Stimulated activated effector memory CD8-positive, alpha-beta T cell treated with anti-CD3 and anti-CD28 coated beads, Interleukin-12 subunit alpha, Interleukin-12 subunit beta, amount 100 ng/mL, for 72 hours (primary cell): ENCODE results near the gene ZC3H12C.

ENCODE experiments used
- ATAC-seq: fragments of 150-1000 bp; cut with Tn5 transposase; 2 replicates; pipeline ENCODE4 v1.10.0; 2021
- DNase-seq, 2 donors: peaks; one replicate each; pipeline ENCODE4 v3.0.0; 2021 to 2022; ENCODE audit warnings: low spot score in 2 of 2
- H3K27ac Mint-ChIP-seq: one replicate; pipeline ENCODE4 v1.8.0; 2022; ENCODE audit warnings: mild to moderate bottlenecking, mixed read lengths
- H3K36me3 Mint-ChIP-seq: one replicate; pipeline ENCODE4 v1.8.0; 2022; ENCODE audit warnings: mild to moderate bottlenecking, mixed read lengths
- H3K4me1 Mint-ChIP-seq: one replicate; pipeline ENCODE4 v1.8.0; 2022; ENCODE audit warnings: mixed read lengths
- H3K4me3 Mint-ChIP-seq: one replicate; pipeline ENCODE4 v1.8.0; 2022; ENCODE audit warnings: mild to moderate bottlenecking, mixed read lengths
- H3K9me3 Mint-ChIP-seq: one replicate; pipeline ENCODE4 v1.8.0; 2022; ENCODE audit warnings: mixed read lengths

The ZC3H12C gene

DNA sequence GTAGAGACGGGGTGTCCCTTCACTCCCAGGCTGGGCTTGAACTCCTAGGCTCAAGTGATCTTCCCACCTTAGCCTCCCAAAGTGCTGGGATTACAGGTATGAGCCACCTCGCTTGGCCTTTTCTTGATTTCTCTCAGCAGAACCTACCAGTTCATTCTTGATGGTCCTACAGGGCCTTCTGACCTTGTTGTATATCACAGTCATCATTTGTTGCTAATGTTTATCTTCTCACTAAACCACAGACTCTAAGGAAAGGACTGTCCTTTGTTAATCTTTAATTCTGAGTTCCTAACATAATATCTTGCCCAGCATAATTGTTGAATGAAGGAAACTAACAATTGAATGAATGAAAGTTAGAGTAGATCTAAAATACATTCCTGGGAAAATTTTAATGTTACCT lies 22.0 kb upstream of the ZC3H12C start:
- no peak for DNase-seq
- no peak for ATAC-seq
- no peak overlapping the region for H3K4me3 Mint-ChIP-seq

GRCh38 chr11:110072930-110073329 lies 20.3 kb upstream of the ZC3H12C start:
- Mint-ChIP-seq H3K4me1 (peaks cover 15% of the 10 kb centered on the region), H3K4me3 (no peak overlapping the region), H3K27ac (no peak overlapping the region), H3K9me3 (no peaks in the 10 kb centered on the region), H3K36me3 (no peaks in the 10 kb centered on the region)
- ATAC-seq (no peak), DNase-seq (no peak)

More for the DNA sequence above, 22.0 kb upstream of the ZC3H12C start:
- Mint-ChIP-seq H3K27ac (no peak overlapping the region), H3K9me3 (no peaks in the 10 kb centered on the region), H3K36me3 (no peaks in the 10 kb centered on the region), H3K4me1 (peaks cover 1% of the 10 kb centered on the region)

GRCh38 chr11:110074499-110074898 lies 18.7 kb upstream of the ZC3H12C start:
- DNase-seq, result no peak
- no peaks in the 10 kb centered on the region for H3K36me3 Mint-ChIP-seq
- no peak overlapping the region for H3K4me3 Mint-ChIP-seq
- H3K9me3 Mint-ChIP-seq, result no peaks in the 10 kb centered on the region
- no peak for ATAC-seq
- no peak overlapping the region for H3K27ac Mint-ChIP-seq
- peaks cover 18% of the 10 kb centered on the region for H3K4me1 Mint-ChIP-seq

DNA sequence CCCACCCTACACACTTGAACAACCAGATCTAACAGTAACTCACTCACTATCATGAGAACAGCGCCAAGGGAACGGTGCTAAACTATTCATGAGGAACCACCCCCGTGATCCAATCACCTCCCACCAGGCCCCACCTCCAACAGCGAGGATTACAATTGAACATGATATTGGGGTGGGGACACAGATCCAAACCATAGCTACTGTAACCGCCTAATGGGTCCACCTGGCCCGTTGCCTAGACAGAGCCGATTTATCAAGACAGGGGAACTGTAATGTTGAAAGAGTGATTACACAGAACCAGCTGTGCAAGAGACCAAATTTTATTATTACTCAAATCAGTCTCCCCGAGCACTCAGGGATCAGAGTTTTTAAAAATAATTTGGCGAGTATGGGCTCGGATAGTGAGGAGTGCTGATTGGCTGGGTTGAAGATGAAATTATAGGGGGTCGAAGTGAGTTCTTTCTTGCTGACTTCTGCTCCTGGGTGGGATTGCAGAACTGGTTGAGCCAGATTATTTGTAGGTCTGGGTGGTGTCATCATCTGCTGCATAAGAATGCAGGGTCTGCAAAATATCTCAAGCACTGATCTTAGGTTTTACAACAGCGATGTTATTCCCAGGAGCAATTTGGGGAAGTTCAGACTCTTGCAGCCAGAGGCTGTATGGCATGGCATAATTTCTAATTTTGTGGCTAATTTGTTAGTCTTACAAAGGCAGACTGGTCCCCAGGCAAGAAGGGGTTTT lies 17.9 kb upstream of the ZC3H12C start:
- ATAC-seq (no peak), DNase-seq (no peak)
- no peak overlapping the region for H3K4me3 Mint-ChIP-seq
- H3K27ac Mint-ChIP-seq, result no peak overlapping the region
- no peaks in the 10 kb centered on the region for H3K36me3 Mint-ChIP-seq
- H3K9me3 Mint-ChIP-seq, result no peaks in the 10 kb centered on the region
- peaks cover 18% of the 10 kb centered on the region for H3K4me1 Mint-ChIP-seq

GRCh38 chr11:110075847-110076208 lies 17.4 kb upstream of the ZC3H12C start:
- DNase-seq (no peak), ATAC-seq (no peak)
- Mint-ChIP-seq H3K4me1 (peaks cover 18% of the 10 kb centered on the region), H3K9me3 (no peaks in the 10 kb centered on the region), H3K4me3 (no peak overlapping the region), H3K27ac (no peak overlapping the region), H3K36me3 (no peaks in the 10 kb centered on the region)

- Mint-ChIP-seq H3K4me3 (no peak overlapping the region), H3K4me1 (peaks cover 23% of the 10 kb centered on the region), H3K36me3 (no peaks in the 10 kb centered on the region), H3K27ac (no peak overlapping the region), H3K9me3 (no peaks in the 10 kb centered on the region)
- DNase-seq, result no peak
- ATAC-seq, result no peak
These were observed 16.7 kb upstream of the ZC3H12C start for GRCh38 chr11:110076371-110076965.

- no peak for DNase-seq
- ATAC-seq, result peak; percentile 57
- Mint-ChIP-seq H3K4me3 (peak overlapping the region; percentile 39), H3K27ac (peak overlapping the region; percentile 88), H3K36me3 (no peaks in the 10 kb centered on the region), H3K4me1 (peaks cover 29% of the 10 kb centered on the region), H3K9me3 (peaks cover 2% of the 10 kb centered on the region)
These were observed 15.8 kb upstream of the ZC3H12C start for GRCh38 chr11:110077346-110077745.

- peak overlapping the region; percentile 39 for H3K4me3 Mint-ChIP-seq
- peaks cover 29% of the 10 kb centered on the region for H3K4me1 Mint-ChIP-seq
- DNase-seq, result peak; percentile 20 to 72
- peak; percentile 95 for ATAC-seq
- H3K36me3 Mint-ChIP-seq, result no peaks in the 10 kb centered on the region
- H3K9me3 Mint-ChIP-seq, result peaks cover 2% of the 10 kb centered on the region
- H3K27ac Mint-ChIP-seq, result peak overlapping the region; percentile 88
These were observed 15.3 kb upstream of the ZC3H12C start for GRCh38 chr11:110077831-110078325.

- Mint-ChIP-seq H3K4me3 (no peak overlapping the region), H3K9me3 (peaks cover 2% of the 10 kb centered on the region), H3K4me1 (peaks cover 29% of the 10 kb centered on the region), H3K27ac (no peak overlapping the region), H3K36me3 (no peaks in the 10 kb centered on the region)
- ATAC-seq (no peak), DNase-seq (no peak)
These were observed 14.2 kb upstream of the ZC3H12C start for GRCh38 chr11:110078923-110079544.

GRCh38 chr11:110079726-110080125 lies 13.5 kb upstream of the ZC3H12C start:
- ATAC-seq (no peak), DNase-seq (no peak)
- peaks cover 2% of the 10 kb centered on the region for H3K9me3 Mint-ChIP-seq
- H3K36me3 Mint-ChIP-seq, result no peaks in the 10 kb centered on the region
- no peak overlapping the region for H3K4me3 Mint-ChIP-seq
- peaks cover 29% of the 10 kb centered on the region for H3K4me1 Mint-ChIP-seq
- H3K27ac Mint-ChIP-seq, result no peak overlapping the region

DNA sequence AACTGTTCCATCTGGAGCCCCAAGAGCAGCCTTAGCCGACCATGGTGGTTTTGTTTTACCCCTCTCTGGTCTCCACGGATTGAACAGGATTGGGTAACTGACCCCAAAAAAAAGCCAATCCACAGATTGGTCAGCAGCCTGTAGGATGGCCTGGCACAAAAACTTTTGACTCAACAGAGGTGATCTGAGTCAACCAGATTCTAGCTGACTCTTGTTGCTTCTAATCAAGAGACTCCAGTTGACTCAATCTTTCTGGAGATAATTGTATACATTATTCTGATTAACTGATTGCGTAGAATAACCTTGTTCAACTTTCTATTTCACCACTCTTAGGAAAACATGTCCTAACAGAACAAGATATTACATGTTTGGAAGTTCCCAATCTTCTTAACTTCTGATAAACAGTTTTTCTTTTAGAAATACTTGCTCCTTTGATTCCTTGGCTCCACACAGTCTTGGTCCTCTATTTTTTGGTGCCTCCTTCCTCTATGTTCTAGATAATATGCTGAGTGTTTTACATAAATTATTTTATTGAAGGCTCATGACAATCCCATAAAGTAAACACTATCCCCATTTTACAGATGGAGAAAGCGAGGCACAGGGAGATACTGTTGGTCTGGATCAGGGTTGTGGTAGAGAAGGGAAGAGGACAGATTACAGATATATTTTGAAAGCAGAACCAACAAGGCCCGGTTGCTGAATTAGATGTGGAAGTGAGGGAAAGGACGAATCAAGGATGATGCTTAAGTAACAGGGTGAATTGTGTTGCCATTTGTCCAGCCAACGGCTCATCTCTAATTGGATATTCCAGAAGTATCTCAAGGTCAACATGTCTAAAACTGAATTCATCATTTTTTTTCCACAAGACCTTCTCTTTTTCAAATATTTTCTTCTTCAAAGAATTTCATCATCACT lies 11.5 kb upstream of the ZC3H12C start:
- peak; percentile 68 for ATAC-seq
- Mint-ChIP-seq H3K36me3 (no peaks in the 10 kb centered on the region), H3K27ac (peak overlapping the region; percentile 35), H3K9me3 (peaks cover 2% of the 10 kb centered on the region), H3K4me1 (peaks cover 25% of the 10 kb centered on the region), H3K4me3 (peak overlapping the region; percentile 5)
- peak in 1 of 2 donors; percentile 65 for DNase-seq

DNA sequence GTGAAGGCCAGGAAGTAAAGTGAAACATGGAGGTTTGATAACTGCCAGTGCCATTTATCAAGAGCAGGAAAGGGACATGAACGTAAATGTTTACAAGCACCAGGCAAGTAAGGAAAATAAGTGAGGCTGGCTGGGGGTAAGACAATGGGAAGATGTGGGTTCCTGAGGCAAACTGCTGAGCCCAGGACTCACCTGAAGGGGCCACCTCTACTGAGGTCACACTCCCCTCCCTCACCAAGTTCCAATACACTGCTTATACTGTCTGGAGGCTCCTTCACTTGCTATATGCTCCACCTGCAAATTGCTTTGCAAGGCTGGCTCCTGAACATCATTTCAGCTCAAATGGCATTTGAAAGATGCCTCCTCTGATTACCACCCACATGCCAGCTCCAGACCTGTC lies 10.3 kb upstream of the ZC3H12C start:
- no peak overlapping the region for H3K4me3 Mint-ChIP-seq
- peaks cover 2% of the 10 kb centered on the region for H3K9me3 Mint-ChIP-seq
- no peak for ATAC-seq
- H3K27ac Mint-ChIP-seq, result no peak overlapping the region
- peaks cover 14% of the 10 kb centered on the region for H3K4me1 Mint-ChIP-seq
- no peak for DNase-seq
- no peaks in the 10 kb centered on the region for H3K36me3 Mint-ChIP-seq

DNA sequence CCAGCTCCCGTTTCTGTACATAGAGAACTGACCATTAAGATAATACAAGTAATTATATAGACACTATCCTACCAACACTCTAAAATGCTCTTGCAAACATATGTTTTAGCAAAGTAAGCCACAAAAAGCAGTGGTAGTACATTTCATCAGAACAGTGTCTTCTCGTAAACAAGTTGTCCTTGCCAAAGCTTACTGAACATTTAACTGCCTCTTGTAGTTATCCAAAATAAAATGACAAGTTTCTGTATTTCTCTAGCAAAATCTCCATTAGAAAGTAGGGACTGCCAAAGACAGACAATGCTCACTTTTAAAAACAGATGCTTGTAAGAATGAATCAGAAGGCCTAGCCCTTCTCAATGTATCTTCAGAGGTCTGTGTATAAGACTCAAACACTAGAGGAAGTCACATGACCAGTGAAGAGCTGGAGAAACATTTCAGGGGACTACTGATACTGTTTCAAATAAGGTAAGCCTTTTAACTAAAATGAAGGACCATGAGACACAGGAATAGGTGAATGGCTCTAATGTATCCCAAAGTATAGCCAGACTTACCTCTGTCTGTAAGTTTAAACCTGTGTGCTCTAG lies 7.8 kb upstream of the ZC3H12C start:
- no peak overlapping the region for H3K27ac Mint-ChIP-seq
- peaks cover 11% of the 10 kb centered on the region for H3K4me1 Mint-ChIP-seq
- no peak overlapping the region for H3K4me3 Mint-ChIP-seq
- DNase-seq (no peak), ATAC-seq (no peak)
- peaks cover 2% of the 10 kb centered on the region for H3K9me3 Mint-ChIP-seq
- no peaks in the 10 kb centered on the region for H3K36me3 Mint-ChIP-seq

DNA sequence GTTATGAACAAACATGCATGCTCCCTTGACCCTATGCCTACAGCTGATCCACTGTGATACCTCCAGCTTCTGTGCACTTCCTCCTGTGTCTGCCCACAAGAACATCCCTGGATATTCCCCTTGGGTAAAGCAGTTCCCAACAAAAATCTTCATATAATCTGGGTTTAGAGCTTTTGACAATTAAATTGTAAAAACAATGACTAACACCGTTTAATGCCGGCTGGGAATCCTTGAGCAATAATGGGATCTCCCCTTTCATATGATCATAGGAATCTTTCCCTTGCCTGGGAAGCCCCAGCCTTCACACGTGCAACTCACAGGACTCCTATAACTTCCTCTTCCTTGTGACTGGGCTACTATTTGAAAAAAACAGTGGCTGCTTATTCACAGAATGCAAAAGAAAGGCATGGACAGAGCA lies 6.3 kb upstream of the ZC3H12C start:
- DNase-seq (no peak), ATAC-seq (no peak)
- Mint-ChIP-seq H3K9me3 (no peaks in the 10 kb centered on the region), H3K4me3 (no peak overlapping the region), H3K27ac (no peak overlapping the region), H3K4me1 (peaks cover 2% of the 10 kb centered on the region), H3K36me3 (no peaks in the 10 kb centered on the region)
